GM21576 (cell line): ENCODE results near the gene ZNF133.
"Not testable (repeated sequence)": the region's sequence is repeated elsewhere in the genome, so short reads cannot be mapped to it uniquely, and the experiment has no call there.

Experiments
- ATAC-seq: cut with Tn5 transposase; IDR thresholded peaks from one replicate; pipeline ENCODE4 v1.9.1; 2021; ENCODE audit warnings: mild to moderate bottlenecking, moderate library complexity; ENCODE audit not compliant: unreplicated experiment

The ZNF133 gene

DNA sequence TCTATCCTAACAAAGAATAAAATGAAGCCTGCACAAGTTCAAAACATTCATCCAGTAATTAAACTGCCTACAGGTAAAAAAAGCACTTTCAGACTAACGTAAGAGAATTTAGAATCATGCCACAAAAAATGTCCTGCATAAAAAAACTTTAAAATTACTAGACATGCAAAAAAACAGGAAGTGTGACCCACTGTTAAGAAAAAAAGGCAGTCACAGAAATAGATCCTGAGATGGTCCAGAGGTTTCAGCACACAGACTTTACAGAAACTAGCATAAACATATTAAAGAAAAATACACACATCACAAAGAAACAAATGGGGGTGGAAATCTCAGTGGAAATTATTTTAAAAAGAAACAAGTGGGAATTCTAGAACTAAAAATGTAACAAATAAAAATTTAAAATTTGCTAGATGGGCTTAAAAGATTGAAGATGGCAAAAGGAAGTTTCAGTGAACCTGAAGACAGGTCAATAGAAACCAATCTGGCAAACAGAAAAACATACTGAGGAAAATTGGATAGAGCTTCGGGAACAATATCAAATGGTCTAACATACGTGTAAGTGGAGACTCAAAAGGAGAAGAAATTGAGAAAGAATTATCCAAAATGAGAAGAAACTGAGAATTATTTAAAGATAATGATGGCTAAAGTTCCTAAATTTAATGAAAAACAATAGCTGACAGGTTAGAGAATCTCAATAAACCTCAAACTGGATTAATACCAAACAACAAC lies 3.4 kb upstream of the ZNF133 start:
- ATAC-seq, result no peak

- ATAC-seq, result no peak
Measured at GRCh38 chr20:18287546-18287914, 797 bp upstream of the ZNF133 start.

DNA sequence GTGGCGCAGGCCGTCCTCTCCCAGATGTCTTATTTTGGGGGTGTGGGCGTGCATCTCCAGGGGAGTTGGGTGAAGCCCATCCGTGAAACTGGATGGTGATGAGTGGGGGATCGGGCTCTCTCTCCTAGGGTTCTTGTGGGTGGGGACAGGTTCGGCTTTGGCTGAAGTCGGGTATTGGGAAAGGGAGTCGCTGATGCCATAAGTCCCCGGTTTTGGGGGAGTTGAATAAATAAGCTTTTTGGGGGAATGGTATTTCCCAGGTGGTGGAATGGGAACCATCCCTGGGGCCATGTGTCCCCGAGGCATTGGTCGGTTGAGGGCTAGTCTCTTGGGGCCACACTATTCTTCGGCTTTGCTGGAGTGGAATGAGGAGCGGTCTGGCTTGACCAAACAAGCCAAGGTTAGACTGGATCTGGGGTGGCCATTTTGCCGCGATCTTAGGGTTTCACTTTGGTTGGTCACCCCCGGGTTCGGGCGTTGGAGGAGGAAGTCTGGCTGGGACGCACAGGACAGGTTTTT lies 481 bp downstream of the ZNF133 start:
- no peak for ATAC-seq

GRCh38 chr20:18289306-18289705 lies 979 bp downstream of the ZNF133 start:
- no peak for ATAC-seq

GRCh38 chr20:18299364-18299763 lies 11.0 kb downstream of the ZNF133 start:
- no peak for ATAC-seq

GRCh38 chr20:18304618-18305017 lies 16.3 kb downstream of the ZNF133 start:
- no peak for ATAC-seq

- no peak for ATAC-seq
Measured at GRCh38 chr20:18307301-18307700, 19.0 kb downstream of the ZNF133 start.

- ATAC-seq, result no peak
Measured at GRCh38 chr20:18310051-18310450, 21.7 kb downstream of the ZNF133 start.

GRCh38 chr20:18310592-18310991 lies 22.3 kb downstream of the ZNF133 start:
- no peak for ATAC-seq

GRCh38 chr20:18312723-18313122 lies 24.4 kb downstream of the ZNF133 start:
- ATAC-seq, result no peak

- ATAC-seq, result no peak
Measured at GRCh38 chr20:18313411-18313810, 25.1 kb downstream of the ZNF133 start.

GRCh38 chr20:18314786-18315406 lies 26.6 kb downstream of the ZNF133 start:
- ATAC-seq, result no peak

- no peak for ATAC-seq
Measured at GRCh38 chr20:18316166-18316565, 27.8 kb downstream of the ZNF133 start.

GRCh38 chr20:18321316-18321715 lies 33.0 kb downstream of the ZNF133 start:
- no peak for ATAC-seq

DNA sequence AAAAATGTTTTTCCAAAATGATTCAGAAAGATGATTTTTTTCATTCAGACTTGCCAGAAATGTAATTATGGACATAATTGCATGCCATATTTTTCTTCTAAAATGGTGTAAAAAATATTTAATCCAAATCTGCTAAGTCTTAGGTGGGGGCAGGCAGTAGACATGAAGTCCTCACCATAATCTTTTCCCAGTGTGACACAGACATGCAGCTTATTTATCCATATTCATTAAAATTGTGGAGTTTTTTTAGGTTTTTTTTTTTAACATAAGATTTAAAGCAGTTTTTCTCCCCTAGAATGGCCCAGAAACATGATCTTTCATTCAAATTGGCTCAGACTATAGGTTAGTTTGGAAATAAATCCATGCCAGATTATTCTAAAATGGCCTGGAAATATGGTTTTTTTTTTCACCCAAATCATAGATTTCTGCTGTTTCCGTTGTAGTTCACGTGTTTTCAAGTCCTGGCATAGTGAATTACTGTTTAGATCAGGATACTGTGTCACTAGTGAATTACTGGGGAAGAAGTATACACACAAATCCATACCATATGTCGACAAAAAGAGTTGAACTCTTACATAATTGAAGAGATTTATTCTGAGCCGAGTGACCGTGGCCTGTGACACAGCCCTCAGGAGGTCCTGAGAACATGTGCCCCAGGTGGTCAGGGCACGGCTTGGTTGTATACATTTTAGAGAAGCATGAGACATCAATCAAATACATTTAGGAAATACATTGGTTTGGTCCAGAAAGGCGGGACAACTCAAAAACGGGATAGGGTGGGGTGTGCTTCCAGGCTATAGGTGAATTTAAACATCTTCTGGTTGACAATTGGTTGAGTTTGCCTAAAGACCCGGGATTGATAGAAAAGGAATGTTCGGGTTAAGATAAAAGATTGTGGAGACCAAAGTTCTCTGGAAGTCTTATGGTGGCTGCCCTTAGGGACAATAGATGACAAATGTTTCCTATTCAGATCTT lies 33.9 kb downstream of the ZNF133 start:
- no peak for ATAC-seq

DNA sequence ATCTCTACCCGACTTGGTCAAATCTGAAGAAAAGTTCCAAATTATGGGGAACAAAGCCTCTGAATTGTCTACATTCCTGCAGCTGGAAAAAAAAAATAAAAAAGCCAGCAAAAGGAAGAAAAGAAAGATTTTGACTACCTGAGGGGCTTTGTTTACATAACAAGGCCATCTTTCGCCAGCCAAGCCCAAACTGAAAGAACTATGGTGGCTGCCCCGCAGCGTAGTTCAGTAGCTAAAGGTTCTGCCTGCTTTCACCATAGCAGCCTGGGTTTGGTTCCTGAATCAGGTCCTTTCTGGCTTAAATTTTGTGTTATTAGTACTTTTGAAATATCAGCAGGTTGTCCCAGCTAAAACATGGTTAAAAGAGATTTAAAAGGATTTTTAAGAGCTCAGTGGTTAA lies 35.4 kb downstream of the ZNF133 start:
- ATAC-seq, result no peak

DNA sequence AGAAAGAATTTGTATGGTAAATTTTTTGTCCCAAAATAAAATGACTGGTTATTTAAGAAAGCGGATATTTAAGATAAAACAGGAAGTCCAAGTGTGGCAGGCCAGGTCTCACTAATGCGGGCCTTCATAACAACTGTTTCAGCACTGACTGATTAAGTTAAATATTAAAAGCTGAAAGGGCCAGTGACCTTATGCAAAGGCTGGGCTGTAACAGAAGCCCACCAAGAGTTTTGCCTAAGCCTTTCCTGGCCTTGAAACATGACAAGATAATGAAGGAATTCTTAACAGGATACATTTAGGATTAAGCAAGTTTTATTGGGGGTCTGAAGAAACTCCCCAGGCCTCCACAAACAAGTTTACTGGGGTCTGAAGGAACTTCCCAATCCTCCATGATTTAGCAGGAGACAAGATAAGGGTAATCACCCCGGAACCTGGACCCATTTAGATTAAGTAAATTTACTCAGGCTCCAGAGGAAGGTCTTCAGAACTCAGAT lies 36.3 kb downstream of the ZNF133 start:
- no peak for ATAC-seq

DNA sequence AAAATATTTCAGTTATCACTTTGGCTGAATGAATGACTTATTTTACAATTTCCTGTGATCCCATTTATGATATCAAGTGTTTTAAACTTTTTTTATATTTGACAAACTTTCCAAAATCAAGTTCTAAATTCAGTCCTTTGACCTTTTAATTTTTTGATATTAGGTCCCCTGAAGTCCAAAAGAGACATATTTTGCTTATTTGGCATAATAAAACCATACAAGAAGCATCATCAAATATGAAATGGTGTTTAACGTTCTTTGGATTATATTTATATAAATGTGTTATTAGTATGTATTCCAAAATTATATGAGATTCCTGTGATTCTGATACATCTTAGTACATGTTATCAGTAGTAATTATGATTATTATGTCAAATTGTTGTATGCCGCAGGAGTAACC lies 38.7 kb downstream of the ZNF133 start:
- no peak for ATAC-seq

GRCh38 chr20:18331694-18332093 lies 43.4 kb downstream of the ZNF133 start:
- ATAC-seq, result no peak

DNA sequence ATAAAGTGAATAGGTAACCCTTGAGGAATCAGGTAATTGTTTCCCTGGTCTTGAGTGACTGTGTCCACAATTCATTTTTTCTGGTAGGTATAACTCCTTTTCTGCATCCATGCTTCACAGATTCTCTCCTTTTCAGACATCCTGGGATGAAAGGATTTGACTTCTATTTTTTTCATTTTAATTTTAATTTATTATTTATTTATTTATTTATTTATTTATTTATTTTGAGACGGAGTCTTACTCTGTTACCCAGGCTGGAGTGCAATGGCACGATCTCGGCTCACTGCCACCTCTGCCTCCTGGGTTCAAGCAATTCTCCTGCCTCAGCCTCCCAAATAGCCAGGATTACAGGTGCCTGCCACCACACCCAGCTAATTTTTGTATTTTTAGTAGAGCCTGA lies 61.4 kb downstream of the ZNF133 start:
- ATAC-seq, result not testable (repeated sequence)

- ATAC-seq, result no peak
Measured at GRCh38 chr20:18359854-18360253, 71.5 kb downstream of the ZNF133 start.
